A549 treated with RU486 at 1 μM for 4 hours (cell line): ENCODE measurements around the gene UGT1A5. TPM values are rescaled to one million over a fixed set of nuclear protein-coding genes. Genes with fewer than 3 reads are reported as not detected.

Experiments used
- total RNA-seq: library from RNA; stranded (reverse); fragments of 200-300 nt; extraction: Qiagen RNA extraction; gene quantifications from 5 replicates; pipeline ENCODE4 v1.2.3, GENCODE V29; 2022; ENCODE audit warnings: low read depth

Gene UGT1A5
- not detected in 5 replicates for total RNA-seq

GRCh38 chr2:233712611-233713261 lies at the start of gene UGT1A5:
Gene UGT1A5 (plus strand): TSS chr2:233712907. CDS start chr2:233712992, 85 bp downstream.

DNA sequence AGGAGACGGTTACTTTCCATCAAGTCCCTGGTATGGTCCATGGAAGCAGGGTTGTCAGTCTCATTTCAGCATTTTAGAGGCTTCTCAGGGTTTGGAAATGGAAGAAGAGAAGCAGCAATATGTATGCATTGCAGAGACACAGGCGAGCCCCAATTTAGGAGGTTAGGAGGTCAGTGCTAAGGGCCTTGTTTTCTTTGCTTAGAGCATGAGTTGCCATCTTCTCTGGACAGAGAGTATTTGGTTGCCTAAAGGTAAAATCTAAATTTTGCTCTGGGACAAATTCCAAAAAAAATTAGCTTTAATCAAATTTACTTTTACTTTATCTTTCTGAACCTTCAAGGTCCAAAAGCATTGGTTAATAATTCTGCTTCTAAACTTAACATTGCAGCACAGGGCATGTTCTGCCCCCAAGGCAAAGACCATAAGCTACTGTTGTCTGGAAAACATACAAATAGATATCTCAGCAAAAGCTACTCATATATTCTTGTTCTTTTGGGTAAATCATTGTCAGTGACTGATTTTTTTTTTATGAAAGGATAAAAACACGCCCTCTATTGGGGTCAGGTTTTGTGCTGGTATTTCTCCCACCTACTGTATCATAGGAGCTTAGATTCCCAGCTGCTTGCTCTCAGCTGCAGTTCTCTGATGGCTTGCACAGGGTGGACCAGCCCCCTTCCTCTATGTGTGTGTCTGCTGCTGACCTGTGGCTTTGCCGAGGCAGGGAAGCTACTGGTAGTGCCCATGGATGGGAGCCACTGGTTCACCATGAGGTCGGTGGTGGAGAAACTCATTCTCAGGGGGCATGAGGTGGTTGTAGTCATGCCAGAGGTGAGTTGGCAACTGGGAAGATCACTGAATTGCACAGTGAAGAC lies 41.2 kb upstream of the UGT1A5 start, which contains the start of gene UGT1A9:
Gene UGT1A9 (plus strand): TSS at position 609 of the 872 bp plus-strand sequence. CDS start 37 bp downstream, at position 646.

DNA sequence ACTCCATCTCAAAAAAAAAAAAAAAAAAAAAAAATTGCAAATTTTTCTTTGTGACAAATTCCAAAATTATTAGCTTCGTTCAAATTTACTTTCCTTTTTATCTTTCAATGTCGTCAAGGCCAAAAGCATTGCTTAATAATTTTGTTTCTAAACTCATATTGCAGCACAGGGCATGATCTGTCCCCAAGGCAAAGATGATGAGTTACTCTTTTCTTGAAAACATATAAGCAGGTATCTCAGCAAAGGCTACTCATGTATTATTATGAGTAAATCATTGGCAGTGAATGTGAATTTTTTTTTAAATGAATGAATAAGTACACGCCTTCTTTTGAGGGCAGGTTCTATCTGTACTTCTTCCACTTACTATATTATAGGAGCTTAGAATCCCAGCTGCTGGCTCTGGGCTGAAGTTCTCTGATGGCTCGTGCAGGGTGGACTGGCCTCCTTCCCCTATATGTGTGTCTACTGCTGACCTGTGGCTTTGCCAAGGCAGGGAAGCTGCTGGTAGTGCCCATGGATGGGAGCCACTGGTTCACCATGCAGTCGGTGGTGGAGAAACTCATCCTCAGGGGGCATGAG lies 31.1 kb upstream of the UGT1A5 start, which contains the start of gene UGT1A7:
Gene UGT1A7 (plus strand): TSS at position 381 of the 579 bp plus-strand sequence. CDS start 37 bp downstream, at position 418.

DNA sequence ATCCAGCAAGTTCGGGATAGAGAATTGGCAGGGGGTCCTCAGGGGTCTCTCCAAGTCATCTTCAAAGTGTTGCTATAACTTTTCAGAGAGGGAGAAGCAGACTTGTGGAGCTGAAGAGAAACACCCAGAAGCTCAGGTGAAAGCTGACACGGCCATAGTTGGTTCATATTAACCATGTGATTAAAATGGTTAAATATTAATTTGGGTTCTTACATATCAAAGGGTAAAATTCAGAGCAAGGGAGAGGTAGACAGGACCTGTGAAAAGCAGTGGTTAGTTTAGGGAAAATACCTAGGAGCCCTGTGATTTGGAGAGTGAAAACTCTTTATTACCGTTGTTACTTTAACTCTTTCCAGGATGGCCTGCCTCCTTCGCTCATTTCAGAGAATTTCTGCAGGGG lies 20.1 kb upstream of the UGT1A5 start, which contains the start of gene UGT1A6:
Gene UGT1A6 (plus strand): TSS at position 243 of the 400 bp plus-strand sequence. CDS start 115 bp downstream, at position 358.

GRCh38 chr2:233718552-233718951 lies 5.8 kb downstream of the UGT1A5 start, which contains the start of gene UGT1A4:
Gene UGT1A4 (plus strand): TSS chr2:233718736. CDS start chr2:233718821, 85 bp downstream.

DNA sequence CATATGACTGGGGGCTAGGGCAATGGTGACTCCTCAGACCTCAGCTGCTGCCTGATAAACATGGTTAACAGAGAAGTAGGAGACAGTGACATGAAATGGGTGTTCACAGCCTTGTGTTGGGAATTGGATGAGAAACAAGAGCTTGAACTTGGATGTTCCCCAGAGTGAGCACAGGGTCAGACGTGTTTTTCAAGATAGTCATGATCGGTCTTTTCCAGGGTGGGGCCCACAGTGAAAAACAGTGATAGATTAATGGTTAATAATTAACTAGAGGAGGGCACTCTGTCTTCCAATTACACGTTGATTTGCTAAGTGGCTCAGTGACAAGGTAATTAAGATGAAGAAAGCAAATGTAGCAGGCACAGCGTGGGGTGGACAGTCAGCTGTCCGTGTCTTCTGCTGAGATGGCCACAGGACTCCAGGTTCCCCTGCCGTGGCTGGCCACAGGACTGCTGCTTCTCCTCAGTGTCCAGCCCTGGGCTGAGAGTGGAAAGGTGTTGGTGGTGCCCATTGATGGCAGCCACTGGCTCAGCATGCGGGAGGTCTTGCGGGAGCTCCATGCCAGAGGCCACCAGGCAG lies 16.1 kb downstream of the UGT1A5 start, which contains the start of gene UGT1A3:
Gene UGT1A3 (plus strand): TSS at position 320 of the 579 bp plus-strand sequence. CDS start 85 bp downstream, at position 405.

GRCh38 chr2:233760043-233760442 lies 47.3 kb downstream of the UGT1A5 start, which contains the start of gene UGT1A1:
Gene UGT1A1 (plus strand): TSS chr2:233760270. CDS start chr2:233760288, 18 bp downstream.

GRCh38 chr2:233778030-233778429 lies 65.3 kb downstream of the UGT1A5 start, which contains the start of gene MROH2A:
Gene MROH2A (plus strand): TSS chr2:233778330. CDS start chr2:233779359, 1,029 bp downstream.

Other genes with a start within 250 kb of the UGT1A5 start
- 20.3 to 24.5 TPM (median 22.4 TPM) in 5 replicates for gene USP40, start 146.1 kb upstream of the UGT1A5 start, total RNA-seq
- gene UGT1A8, start 95.3 kb upstream of the UGT1A5 start, total RNA-seq: 0.06 to 0.13 TPM in 2 of 5 replicates, not detected in the others
- gene UGT1A10, start 76.5 kb upstream of the UGT1A5 start, total RNA-seq: 0.15 to 0.17 TPM in 2 of 5 replicates, not detected in the others
- 3.5 to 6.8 TPM (median 4.9 TPM) in 5 replicates for gene UGT1A9, start 41.0 kb upstream of the UGT1A5 start, total RNA-seq
- 3.4 to 6.3 TPM (median 3.9 TPM) in 5 replicates for gene UGT1A7, start 31.0 kb upstream of the UGT1A5 start, total RNA-seq
- 1.2 to 2.3 TPM (median 1.6 TPM) in 5 replicates for gene UGT1A6, start 20.0 kb upstream of the UGT1A5 start, total RNA-seq
- gene UGT1A4, start 5.8 kb downstream of the UGT1A5 start, total RNA-seq: 0.05 to 0.10 TPM in 2 of 5 replicates, not detected in the others
- gene UGT1A3, start 16.1 kb downstream of the UGT1A5 start, total RNA-seq: 0.10 to 0.22 TPM (median 0.13 TPM) in 3 of 5 replicates, not detected in the others
- 0.66 to 1.2 TPM (median 0.83 TPM) in 5 replicates for gene UGT1A1, start 47.4 kb downstream of the UGT1A5 start, total RNA-seq
- gene MROH2A, start 65.4 kb downstream of the UGT1A5 start, total RNA-seq: 0.18 to 0.31 TPM (median 0.24 TPM) in 4 of 5 replicates, not detected in the other
- 76.2 to 89.5 TPM (median 80.6 TPM) in 5 replicates for gene HJURP, start 141.6 kb downstream of the UGT1A5 start, total RNA-seq
- gene TRPM8, start 204.5 kb downstream of the UGT1A5 start, total RNA-seq: 0.13 to 0.21 TPM (median 0.15 TPM) in 3 of 5 replicates, not detected in the others